Measurements from ENCODE around the gene GALNT12.

- no peak for TF ChIP-seq EZH2 (IDR thresholded peaks at IDR 0.05)
- no peak for TF ChIP-seq EZH2phosphoT487 (IDR thresholded peaks at IDR 0.05; ENCODE audit: borderline replicate concordance)
- TF ChIP-seq REST (IDR thresholded peaks at IDR 0.05; ENCODE audit: low read depth) = no peak
- TF ChIP-seq CTCF (IDR thresholded peaks at IDR 0.05 in 2 of 3, conservative IDR thresholded peaks at IDR 0.05 in 1 of 3; ENCODE audit: borderline replicate concordance in 1 of 3, insufficient read depth in 1 of 3, low read depth in 2 of 3, low read length in 2 of 3) = no peak
Observed at GRCh38 chr9:98892288-98892687, 84.8 kb downstream of the GALNT12 start.
